K562 (cell line): ENCODE measurements around the gene LY6G6D. TPM values are rescaled to one million over a fixed set of nuclear protein-coding genes. Genes with fewer than 3 reads are reported as not detected.

Experiments used
- BDP1 ChIP-seq: IDR thresholded peaks from 3 replicates; pipeline ENCODE4 v1.6.1; 2011; ENCODE audit not compliant: insufficient read length, insufficient read depth
- DACH1 ChIP-seq: fragments of 450-650 bp; IDR thresholded peaks from 2 replicates; pipeline ENCODE4 v1.6.1; 2018; ENCODE audit not compliant: partially characterized antibody
- DNMT1 ChIP-seq: fragments of 450-650 bp; IDR thresholded peaks from 2 replicates; pipeline ENCODE4 v1.6.1; 2016; ENCODE audit warnings: antibody characterized with exemption, mild to moderate bottlenecking
- E4F1 ChIP-seq: fragments of 250-450 bp; sonication (Bioruptor Pico); IDR thresholded peaks from 2 replicates; pipeline ENCODE4 v1.5.0; 2021; ENCODE audit warnings: mild to moderate bottlenecking, borderline replicate concordance
- EHMT2 ChIP-seq: fragments of 450-650 bp; IDR thresholded peaks from 2 replicates; pipeline ENCODE4 v1.6.1; 2018; ENCODE audit warnings: antibody characterized with exemption
- EP400 ChIP-seq: fragments of 450-650 bp; IDR thresholded peaks from 2 replicates; pipeline ENCODE4 v1.6.1; 2017; ENCODE audit warnings: antibody characterized with exemption, mild to moderate bottlenecking, moderate library complexity
- ESRRB ChIP-seq: fragments of 250-450 bp; sonication (Bioruptor Pico); IDR thresholded peaks from 2 replicates; pipeline ENCODE4 v1.5.0; 2020; ENCODE audit warnings: mild to moderate bottlenecking, moderate library complexity, borderline replicate concordance
- HIVEP1 ChIP-seq: fragments of 250-450 bp; sonication (Bioruptor Pico); IDR thresholded peaks from 2 replicates; pipeline ENCODE4 v1.4.0; 2020; ENCODE audit warnings: mild to moderate bottlenecking
- HSF4 ChIP-seq: fragments of 250-450 bp; sonication (Bioruptor Pico); IDR thresholded peaks from 2 replicates; pipeline ENCODE4 v2.1.2; 2022; ENCODE audit warnings: mild to moderate bottlenecking, moderate library complexity, borderline replicate concordance
- ILK ChIP-seq: fragments of 450-650 bp; IDR thresholded peaks from 2 replicates; pipeline ENCODE4 v1.6.1; 2016; ENCODE audit warnings: missing genetic modification characterization, low read depth, mild to moderate bottlenecking, missing compliant biosample characterization, moderate library complexity, borderline replicate concordance
- MAX ChIP-seq: sonication (generic); formaldehyde crosslinking; IDR thresholded peaks from 2 replicates; pipeline ENCODE4 v1.9.0; 2022; ENCODE audit warnings: mild to moderate bottlenecking, missing genetic modification reagents
- NR0B1 ChIP-seq: fragments of 450-650 bp; IDR thresholded peaks from one replicate; pipeline ENCODE4 v1.6.1; 2018; ENCODE audit warnings: mild to moderate bottlenecking, moderate library complexity; ENCODE audit not compliant: partially characterized antibody
- PHF20 ChIP-seq: fragments of 450-650 bp; IDR thresholded peaks from 2 replicates; pipeline ENCODE4 v1.6.1; 2018; ENCODE audit not compliant: partially characterized antibody
- PHF8 ChIP-seq: fragments of 200-600 bp; sonication (generic); IDR thresholded peaks from 2 replicates; pipeline ENCODE4 v1.6.1; 2012; ENCODE audit warnings: mixed run types, mild to moderate bottlenecking, inconsistent platforms, low read length, moderate library complexity, borderline replicate concordance
- PRDM10 ChIP-seq: fragments of 450-650 bp; IDR thresholded peaks from 2 replicates; pipeline ENCODE4 v1.6.1; 2018; ENCODE audit not compliant: partially characterized antibody
- RHOXF2B ChIP-seq: fragments of 250-450 bp; sonication (Bioruptor Pico); conservative IDR thresholded peaks from 2 replicates; pipeline ENCODE4 v1.5.1; 2021
- SP1 ChIP-seq: sonication (generic); formaldehyde crosslinking; IDR thresholded peaks from 2 replicates; pipeline ENCODE4 v1.8.1; 2022; ENCODE audit warnings: mild to moderate bottlenecking, missing genetic modification reagents
- SREBF2 ChIP-seq: sonication (generic); formaldehyde crosslinking; IDR thresholded peaks from 2 replicates; pipeline ENCODE4 v1.4.0; 2020; ENCODE audit warnings: mild to moderate bottlenecking, missing genetic modification reagents
- TSC22D4 ChIP-seq: fragments of 450-650 bp; IDR thresholded peaks from 2 replicates; pipeline ENCODE4 v1.6.1; 2016; ENCODE audit warnings: missing genetic modification characterization, missing biosample characterization, control low read depth
- ZNF436 ChIP-seq: fragments of 250-450, 450-650 bp; sonication (Bioruptor Pico); formaldehyde crosslinking; IDR thresholded peaks from 2 replicates; pipeline ENCODE4 v1.7.0; 2020; ENCODE audit warnings: mild to moderate bottlenecking
- ZNF444 ChIP-seq: fragments of 250-450 bp; sonication (Bioruptor Pico); IDR thresholded peaks from 2 replicates; pipeline ENCODE4 v1.4.0; 2020; ENCODE audit warnings: mild to moderate bottlenecking, moderate library complexity
- ZNF764 ChIP-seq: fragments of 250-450 bp; sonication (Bioruptor Pico); IDR thresholded peaks from 2 replicates; pipeline ENCODE4 v1.4.0; 2020; ENCODE audit warnings: low read depth, mild to moderate bottlenecking, moderate library complexity
- polyA plus RNA-seq, 8 experiments: library from polyadenylated mRNA; depleted of rRNA in 4 of 8; stranded (reverse) in 5 of 8; unstranded in 3 of 8; fragments of >200 nt; fragmentation: Nextera tagmentation in 2 of 8; fragmentation: Illumina TruSeq in 1 of 8; extraction: Ambion mirVana in 2 of 8; extraction: Trizol in 1 of 8; gene quantifications; 2 replicates each; pipeline versions ENCODE4 v1.2.1 to v1.2.3, GENCODE V29; 2011 to 2014; ENCODE audit warnings: inconsistent platforms in 1 of 8, missing spikeins in 1 of 8
- total RNA-seq, 7 experiments: library from RNA; depleted of rRNA in 6 of 7; stranded (reverse); fragments of >200 nt in 6 of 7; fragmentation: Illumina TruSeq in 2 of 7; extraction: Trizol in 2 of 7; gene quantifications; 2 replicates each; pipeline versions ENCODE4 v1.2.1 to v1.2.3, GENCODE V29; 2011 to 2021; ENCODE audit warnings: low replicate concordance in 1 of 7

LY6G6D gene
- total and polyA plus RNA-seq, 9 of the 15 experiments (the other 6 are each of a cell fraction or from before 2014, with no cell fraction given): 0.30 to 0.38 TPM; not detected in 7

- TF ChIP-seq HIVEP1 (CRISPR knock-in tag) (peak; percentile 88), ZNF436 (CRISPR knock-in tag) (peak; percentile 86), RHOXF2B (peak; percentile 98), ZNF444 (peak; percentile 95), HSF4 (no peak), DACH1 (no peak), MAX (CRISPR knock-in tag) (peak; percentile 47; the same call in 1 of the 2 replicates), ZNF764 (CRISPR knock-in tag) (peak; percentile 91), ESRRB (CRISPR knock-in tag) (peak; percentile 96), SP1 (CRISPR knock-in tag) (peak; percentile 88), PHF20 (no peak), NR0B1 (no peak), PHF8 (peak; percentile 46; the same call in 1 of the 2 replicates), TSC22D4 (tag) (no peak), EHMT2 (no peak), E4F1 (CRISPR knock-in tag) (peak; percentile 90), ILK (no peak), SREBF2 (CRISPR knock-in tag) (no peak), EP400 (no peak), BDP1 (no peak), PRDM10 (no peak), DNMT1 (peak; percentile 100)
These were observed 15.0 kb downstream of the LY6G6D start (continued) for GRCh38 chr6:31729979-31730630.
